Activated CD4-positive, alpha-beta T cell treated with anti-CD3 and anti-CD28 coated beads for 48 hours (primary cell): ENCODE data around the gene TMEM121.
"Not testable (repeated sequence)": the region's sequence is repeated elsewhere in the genome, so short reads cannot be mapped to it uniquely, and the experiment has no call there.

Experiments used
- DNase-seq: peaks from one replicate; pipeline ENCODE4 v3.0.0-alpha.2; 2020

TMEM121 gene

DNA sequence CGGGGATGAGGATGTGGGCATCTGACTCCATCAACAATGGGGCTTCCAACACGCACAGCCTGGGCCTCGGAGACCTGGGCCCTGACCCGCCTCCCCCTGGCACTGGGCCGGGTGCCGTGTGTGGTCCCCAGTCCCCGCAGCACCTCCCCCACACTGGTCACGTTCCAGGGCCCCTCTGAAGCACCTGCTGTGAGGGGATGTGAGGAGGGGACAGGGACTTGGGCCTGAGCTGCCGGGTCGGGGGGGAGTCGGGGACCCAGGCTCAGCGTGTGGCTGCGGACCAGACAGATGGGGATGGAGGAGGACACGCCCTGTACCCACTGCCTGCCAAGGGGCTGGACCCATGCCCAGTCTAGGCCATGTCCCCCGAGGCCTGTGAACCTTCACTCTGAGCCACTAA lies 45.7 kb downstream of the TMEM121 start:
- DNase-seq, result not testable (repeated sequence)

GRCh38 chr14:105573841-105574240 lies 47.5 kb downstream of the TMEM121 start:
- not testable (repeated sequence) for DNase-seq

GRCh38 chr14:105574411-105574810 lies 48.0 kb downstream of the TMEM121 start:
- not testable (repeated sequence) for DNase-seq

GRCh38 chr14:105575016-105575700 lies 48.8 kb downstream of the TMEM121 start:
- not testable (repeated sequence) for DNase-seq

DNA sequence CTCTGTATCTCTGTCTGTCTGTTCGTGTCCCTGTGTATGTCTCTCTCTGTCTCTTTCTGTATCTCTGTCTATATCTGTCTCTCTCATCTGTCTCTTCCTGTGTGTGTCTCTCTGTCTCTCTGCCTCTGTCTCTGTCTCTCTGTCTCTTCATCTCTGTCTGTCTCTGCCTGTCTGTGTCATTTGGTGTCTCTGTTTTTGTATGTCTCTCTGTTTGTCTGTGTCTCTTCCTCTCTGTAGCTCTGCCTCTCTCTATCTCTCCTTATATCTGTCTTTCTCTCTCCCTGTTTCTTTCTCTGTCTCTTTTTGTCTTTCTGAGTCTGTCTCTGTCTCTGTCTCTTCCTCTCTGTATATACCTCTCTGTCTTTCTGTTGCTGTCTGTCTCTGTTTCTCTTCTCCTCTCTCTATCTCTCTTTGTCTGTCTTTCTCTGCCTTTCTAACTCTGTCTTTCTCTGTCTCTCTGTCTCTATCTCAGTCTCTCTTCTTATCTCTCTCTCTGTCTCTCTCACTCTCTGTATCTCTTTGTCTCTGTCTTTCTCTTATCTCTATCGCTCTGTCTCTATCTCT lies 50.2 kb downstream of the TMEM121 start:
- no peak for DNase-seq

DNA sequence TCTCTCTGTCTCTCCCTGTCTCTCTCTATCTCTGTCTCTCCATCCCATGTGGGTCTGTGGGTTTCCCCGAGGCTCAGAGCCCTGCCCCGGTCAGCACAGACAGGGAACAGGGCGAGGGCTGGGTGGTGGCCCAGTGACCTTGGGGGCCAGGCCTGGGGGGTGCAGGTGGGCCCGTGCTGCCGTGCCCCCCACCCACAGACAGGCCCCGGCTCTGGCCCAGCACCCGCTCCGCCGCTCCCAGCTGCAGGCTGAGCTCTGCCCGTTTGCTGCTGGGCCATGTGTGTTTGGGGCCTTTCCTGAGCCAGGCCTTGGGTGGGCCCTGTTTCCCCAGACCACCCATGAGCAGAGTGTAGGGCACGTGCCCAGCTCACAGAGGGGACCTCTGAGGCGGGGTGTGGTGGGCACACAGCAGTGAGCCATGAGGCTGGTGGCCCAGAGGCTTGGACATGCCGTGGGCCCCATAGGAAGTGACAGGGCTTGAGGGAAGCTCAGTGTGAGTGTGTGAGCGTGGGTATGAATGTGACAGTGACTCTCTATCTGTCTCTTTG lies 51.0 kb downstream of the TMEM121 start:
- DNase-seq, result no peak

DNA sequence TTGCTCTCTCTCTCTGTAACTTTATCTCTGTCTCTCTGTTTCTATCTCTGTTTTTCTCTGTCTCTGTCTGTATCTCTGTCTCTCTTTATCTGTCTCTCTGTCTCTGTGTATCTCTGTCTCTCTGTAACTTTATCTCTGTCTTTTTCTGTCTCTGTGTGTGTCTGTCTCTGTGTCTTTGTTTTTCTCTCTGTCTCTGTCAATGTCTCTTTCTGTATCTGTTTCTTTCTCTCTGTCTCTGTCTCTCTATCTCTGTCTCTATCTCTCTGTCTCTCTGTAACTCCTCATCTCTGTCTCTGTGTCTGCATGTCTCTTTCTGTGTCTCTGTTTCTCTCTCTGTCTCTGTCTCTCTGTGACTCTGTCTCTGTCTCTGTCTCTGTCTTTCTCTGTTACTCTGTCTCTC lies 51.7 kb downstream of the TMEM121 start:
- no peak for DNase-seq

DNA sequence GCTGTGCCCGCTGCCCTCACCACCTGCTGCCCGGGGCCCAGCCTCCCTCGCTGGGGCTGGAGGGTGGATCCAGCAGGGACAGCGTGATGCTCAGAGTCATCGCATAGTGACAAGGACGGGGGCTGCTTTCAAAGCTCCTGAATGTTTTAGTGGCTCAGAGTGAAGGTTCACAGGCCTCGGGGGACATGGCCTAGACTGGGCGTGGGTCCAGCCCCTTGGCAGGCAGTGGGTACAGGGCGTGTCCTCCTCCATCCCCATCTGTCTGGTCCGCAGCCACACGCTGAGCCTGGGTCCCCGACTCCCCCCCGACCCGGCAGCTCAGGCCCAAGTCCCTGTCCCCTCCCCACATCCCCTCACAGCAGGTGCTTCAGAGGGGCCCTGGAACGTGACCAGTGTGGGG lies 52.8 kb downstream of the TMEM121 start:
- DNase-seq, result not testable (repeated sequence)
